Measurements from ENCODE around the gene HLF. TPM values are rescaled to one million over a fixed set of nuclear protein-coding genes. Genes with fewer than 3 reads are reported as not detected.

HLF gene
- total RNA-seq, 2 donors from 2014 or later: 0.69 to 3.0 TPM

DNA sequence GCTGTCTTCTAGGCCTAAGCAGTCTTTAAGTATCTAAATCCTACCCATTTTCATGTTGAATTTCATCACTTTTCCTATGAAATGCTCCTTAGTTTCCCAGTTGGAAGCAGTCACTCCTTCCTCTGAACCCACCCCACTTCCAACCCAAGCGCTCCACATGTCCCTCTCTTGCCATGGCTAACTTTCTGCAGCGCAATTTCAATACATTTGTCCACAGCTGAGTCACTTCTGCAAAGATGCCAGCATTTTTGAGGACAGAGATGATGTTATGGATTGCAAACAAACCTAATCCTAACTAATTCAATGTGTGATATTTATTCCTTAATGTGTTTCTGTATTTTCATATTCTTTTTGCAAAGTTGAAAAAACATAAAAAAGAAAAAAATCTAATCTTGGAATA lies 71.7 kb downstream of the HLF start:
- no peak for DNase-seq
- intact Hi-C loops (cut with DNase I): no loop called here
- Histone ChIP-seq H3K36me3 (no peaks in the 10 kb centered on the region), H3K9ac (ENCODE audit: low read depth in 2 of 2, low read length in 2 of 2) (no peak overlapping the region), H3K27ac (no peak overlapping the region), H3K27me3 (no peaks in the 10 kb centered on the region), H3K9me3 (no peaks in the 10 kb centered on the region), H3K4me1 (no peaks in the 10 kb centered on the region), H3K4me3 (no peak overlapping the region)
- TF ChIP-seq, protein P1, sequence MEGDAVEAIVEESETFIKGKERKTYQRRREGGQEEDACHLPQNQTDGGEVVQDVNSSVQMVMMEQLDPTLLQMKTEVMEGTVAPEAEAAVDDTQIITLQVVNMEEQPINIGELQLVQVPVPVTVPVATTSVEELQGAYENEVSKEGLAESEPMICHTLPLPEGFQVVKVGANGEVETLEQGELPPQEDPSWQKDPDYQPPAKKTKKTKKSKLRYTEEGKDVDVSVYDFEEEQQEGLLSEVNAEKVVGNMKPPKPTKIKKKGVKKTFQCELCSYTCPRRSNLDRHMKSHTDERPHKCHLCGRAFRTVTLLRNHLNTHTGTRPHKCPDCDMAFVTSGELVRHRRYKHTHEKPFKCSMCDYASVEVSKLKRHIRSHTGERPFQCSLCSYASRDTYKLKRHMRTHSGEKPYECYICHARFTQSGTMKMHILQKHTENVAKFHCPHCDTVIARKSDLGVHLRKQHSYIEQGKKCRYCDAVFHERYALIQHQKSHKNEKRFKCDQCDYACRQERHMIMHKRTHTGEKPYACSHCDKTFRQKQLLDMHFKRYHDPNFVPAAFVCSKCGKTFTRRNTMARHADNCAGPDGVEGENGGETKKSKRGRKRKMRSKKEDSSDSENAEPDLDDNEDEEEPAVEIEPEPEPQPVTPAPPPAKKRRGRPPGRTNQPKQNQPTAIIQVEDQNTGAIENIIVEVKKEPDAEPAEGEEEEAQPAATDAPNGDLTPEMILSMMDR (IDR thresholded peaks at IDR 0.05): no peak

DNA sequence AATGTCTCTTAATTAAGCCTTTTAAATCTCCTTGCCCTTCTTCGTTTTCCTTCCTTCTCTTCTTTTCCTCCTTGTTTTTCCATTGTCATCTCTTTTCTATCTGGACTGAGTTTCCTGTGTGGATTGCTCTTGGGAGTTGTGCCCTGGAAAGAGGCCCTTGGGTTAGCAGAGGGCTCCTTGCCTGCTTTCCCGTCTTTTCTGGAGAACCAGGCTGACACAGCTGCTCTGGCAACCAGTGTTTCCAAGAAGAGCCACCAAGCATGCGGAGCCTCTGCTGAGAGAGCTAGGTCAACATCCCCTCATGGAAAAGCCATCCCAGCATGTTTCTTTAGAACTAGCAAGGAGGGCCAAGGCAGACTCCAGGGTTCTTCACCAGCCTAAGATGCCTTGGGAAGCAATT lies 75.4 kb downstream of the HLF start:
- TF ChIP-seq, protein P1 (IDR thresholded peaks at IDR 0.05): no peak
- intact Hi-C loops (cut with DNase I): loop anchor here (10.0 kb wide), 1 partner anchor 45 kb away; no protein-coding TSS in a partner anchor

DNA sequence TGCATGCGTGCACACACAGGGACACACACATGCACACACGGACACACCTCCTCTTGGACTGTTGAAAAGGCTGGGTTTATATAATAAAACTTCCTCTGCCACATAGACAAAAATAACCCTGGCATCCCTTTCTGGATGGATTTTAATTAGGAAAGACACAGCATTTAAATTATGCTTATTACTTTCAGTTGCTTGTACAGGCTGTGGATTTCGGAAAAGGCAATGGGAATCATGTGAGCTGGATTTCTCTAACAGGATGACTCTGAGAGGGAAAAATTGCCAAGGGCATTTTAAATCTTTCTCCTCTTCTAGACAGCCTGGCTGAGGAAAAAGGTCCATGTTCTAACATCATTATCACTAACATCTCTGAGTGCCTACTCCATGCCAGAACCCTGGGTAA lies 75.9 kb downstream of the HLF start:
- Histone ChIP-seq H3K27ac (no peak overlapping the region), H3K9ac (ENCODE audit: low read depth in 2 of 2, low read length in 2 of 2) (no peak overlapping the region), H3K4me1 (no peaks in the 10 kb centered on the region), H3K36me3 (no peaks in the 10 kb centered on the region), H3K4me3 (no peak overlapping the region), H3K9me3 (no peaks in the 10 kb centered on the region), H3K27me3 (no peaks in the 10 kb centered on the region)
- TF ChIP-seq, protein P1 (IDR thresholded peaks at IDR 0.05): no peak
- intact Hi-C loops (cut with DNase I): loop anchor here (10.0 kb wide), 1 partner anchor 46 kb away; no protein-coding TSS in a partner anchor
- no peak for DNase-seq

More for the DNA sequence above, 75.4 kb downstream of the HLF start:
- Histone ChIP-seq H3K36me3 (no peaks in the 10 kb centered on the region), H3K27me3 (no peaks in the 10 kb centered on the region), H3K4me3 (no peak overlapping the region), H3K4me1 (no peaks in the 10 kb centered on the region), H3K27ac (no peak overlapping the region), H3K9me3 (no peaks in the 10 kb centered on the region), H3K9ac (ENCODE audit: low read depth in 2 of 2, low read length in 2 of 2) (no peak overlapping the region)
- no peak for DNase-seq

DNA sequence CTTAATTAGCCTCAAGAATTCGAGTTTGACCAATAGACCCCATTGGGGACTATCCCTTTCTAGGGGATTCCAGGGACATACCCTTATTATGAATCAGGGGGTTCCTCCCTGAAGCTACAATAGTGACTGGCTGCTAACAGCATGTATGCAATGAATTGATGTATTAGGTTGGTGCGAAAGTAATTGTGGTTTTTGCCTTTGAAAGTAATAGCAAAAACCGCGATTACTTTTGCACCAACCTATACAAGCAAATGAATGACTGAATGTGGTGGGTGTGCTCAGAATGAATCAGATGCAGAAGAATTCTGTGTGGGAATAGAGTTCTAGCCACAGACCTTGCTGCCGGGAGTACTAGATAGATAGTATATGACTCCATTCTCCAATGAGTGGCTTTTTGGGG lies 76.7 kb downstream of the HLF start:
- Histone ChIP-seq H3K4me1 (no peaks in the 10 kb centered on the region), H3K27me3 (no peaks in the 10 kb centered on the region), H3K27ac (no peak overlapping the region), H3K4me3 (no peak overlapping the region), H3K9ac (ENCODE audit: low read depth in 2 of 2, low read length in 2 of 2) (no peak overlapping the region), H3K9me3 (no peaks in the 10 kb centered on the region), H3K36me3 (no peaks in the 10 kb centered on the region)
- TF ChIP-seq, protein P1 (IDR thresholded peaks at IDR 0.05): no peak
- DNase-seq: no peak
- intact Hi-C loops (cut with DNase I): loop anchor here (10.0 kb wide), 1 partner anchor 47 kb away; no protein-coding TSS in a partner anchor

DNA sequence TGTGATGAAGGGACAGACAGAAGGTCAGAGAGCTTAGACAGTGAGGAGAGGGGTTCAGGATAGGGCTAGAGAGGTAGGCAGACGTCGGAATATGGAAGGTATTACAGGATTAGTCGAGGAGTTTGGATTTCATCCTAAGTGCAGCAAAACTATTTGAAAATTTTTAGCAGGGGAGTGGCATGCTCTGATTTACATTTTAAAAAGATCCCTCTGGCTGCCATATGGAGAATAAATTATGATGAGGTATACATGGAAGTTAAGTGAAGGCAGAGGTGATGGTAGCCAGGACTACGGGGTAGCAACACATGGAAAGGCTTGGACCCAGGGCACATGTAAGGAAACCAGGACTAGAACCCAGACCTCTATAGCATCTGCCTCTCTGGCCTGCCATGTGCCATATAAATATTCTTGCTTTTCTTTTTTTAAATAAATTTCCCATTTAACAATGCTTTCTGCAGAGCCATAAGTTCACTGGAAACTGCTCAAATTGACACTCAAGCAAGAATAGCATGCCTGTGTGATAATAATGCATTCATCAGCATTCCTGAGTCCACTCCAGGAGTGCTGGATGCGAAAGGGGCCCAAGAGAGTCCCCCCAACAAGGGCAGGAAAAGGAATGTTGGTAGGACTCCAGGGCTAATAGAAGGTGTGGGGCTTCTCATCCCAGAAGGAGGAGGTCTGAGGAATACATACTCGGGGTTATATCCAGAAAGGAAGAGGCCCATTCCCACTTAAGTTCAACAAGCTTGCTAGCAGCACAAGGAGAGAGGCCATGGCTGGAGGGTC lies 78.2 kb downstream of the HLF start:
- Histone ChIP-seq H3K9me3 (no peaks in the 10 kb centered on the region), H3K27ac (no peak overlapping the region), H3K4me1 (no peaks in the 10 kb centered on the region), H3K36me3 (no peaks in the 10 kb centered on the region), H3K9ac (ENCODE audit: low read depth in 2 of 2, low read length in 2 of 2) (no peak overlapping the region), H3K27me3 (no peaks in the 10 kb centered on the region), H3K4me3 (no peak overlapping the region)
- intact Hi-C loops (cut with DNase I): loop anchor here (10.0 kb wide), 1 partner anchor 48 kb away; no protein-coding TSS in a partner anchor
- TF ChIP-seq, protein P1 (IDR thresholded peaks at IDR 0.05): no peak
- no peak for DNase-seq

All from colonic mucosa (tissue), 4 donors.